Progenitor cell of endocrine pancreas (in vitro differentiated cells): Measurements from ENCODE around the gene KRT1. TPM values are rescaled to one million over a fixed set of nuclear protein-coding genes. Genes with fewer than 3 reads are reported as not detected.

ENCODE experiments used
- DNase-seq: peaks from one replicate; pipeline ENCODE4 v3.0.0; 2021; ENCODE audit warnings: low spot score; ENCODE audit not compliant: unreplicated experiment
- H3K27ac Mint-ChIP-seq: 2 replicates; pipeline ENCODE4 v1.8.0; 2021; ENCODE audit warnings: mild to moderate bottlenecking, moderate library complexity, mixed read lengths
- H3K27me3 Mint-ChIP-seq: 2 replicates; pipeline ENCODE4 v1.8.0; 2021; ENCODE audit warnings: mixed read lengths
- H3K36me3 Mint-ChIP-seq: 2 replicates; pipeline ENCODE4 v1.8.0; 2022; ENCODE audit warnings: mixed read lengths; ENCODE audit not compliant: insufficient read depth
- H3K4me1 Mint-ChIP-seq: 2 replicates; pipeline ENCODE4 v1.8.0; 2021; ENCODE audit warnings: low read depth, mixed read lengths
- H3K4me3 Mint-ChIP-seq: 2 replicates; pipeline ENCODE4 v1.8.0; 2021; ENCODE audit warnings: low read depth, mild to moderate bottlenecking, moderate library complexity, mixed read lengths
- H3K9me3 Mint-ChIP-seq: 2 replicates; pipeline ENCODE4 v1.8.0; 2021; ENCODE audit warnings: low read depth, mixed read lengths
- CTCF ChIP-seq: fragments of 200-600 bp; sonication (generic); IDR thresholded peaks from one replicate; pipeline ENCODE4 v1.5.0; 2021; ENCODE audit warnings: antibody characterized with exemption, mild to moderate bottlenecking; ENCODE audit not compliant: unreplicated experiment
- total RNA-seq: library from RNA; stranded (reverse); gene quantifications from 2 replicates; pipeline ENCODE4 v1.2.1, GENCODE V29; 2021

Gene KRT1
- total RNA-seq, 1 donor from 2014 or later: not detected

- no peak for TF ChIP-seq CTCF
- Mint-ChIP-seq H3K4me3 (no peak overlapping the region), H3K36me3 (no peaks in the 10 kb centered on the region), H3K27me3 (peaks cover 54% of the 10 kb centered on the region), H3K4me1 (no peaks in the 10 kb centered on the region), H3K27ac (no peak overlapping the region), H3K9me3 (no peaks in the 10 kb centered on the region)
- DNase-seq: no peak
Observed at GRCh38 chr12:52662093-52662917, 17.9 kb downstream of the KRT1 start.

DNA sequence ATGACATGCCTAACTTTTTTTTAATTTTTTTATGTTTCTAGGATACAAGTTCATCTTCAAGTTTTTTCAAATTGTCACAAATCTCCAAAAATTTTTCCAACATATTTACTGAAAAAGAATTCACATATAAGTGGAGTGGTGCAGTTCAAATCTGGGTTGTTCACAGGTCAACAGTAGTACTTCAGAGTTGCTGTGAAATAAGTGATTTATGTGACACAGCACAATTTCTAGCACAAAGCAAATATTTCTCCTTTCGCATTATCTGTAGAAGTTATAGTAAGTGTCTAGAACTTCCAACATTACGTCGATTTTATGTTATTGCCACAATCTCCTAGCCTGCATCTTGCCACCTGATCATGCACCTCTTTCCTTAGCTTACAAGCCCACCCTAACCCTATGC is 18.5 kb downstream of the KRT1 start:
- no peak for TF ChIP-seq CTCF
- no peak for DNase-seq
- peaks cover 52% of the 10 kb centered on the region for H3K27me3 Mint-ChIP-seq
- H3K9me3 Mint-ChIP-seq: no peaks in the 10 kb centered on the region
- no peaks in the 10 kb centered on the region for H3K4me1 Mint-ChIP-seq
- H3K4me3 Mint-ChIP-seq: no peak overlapping the region
- H3K27ac Mint-ChIP-seq: no peak overlapping the region
- H3K36me3 Mint-ChIP-seq: no peaks in the 10 kb centered on the region

- no peaks in the 10 kb centered on the region for H3K4me1 Mint-ChIP-seq
- TF ChIP-seq CTCF: no peak
- no peaks in the 10 kb centered on the region for H3K36me3 Mint-ChIP-seq
- no peak overlapping the region for H3K27ac Mint-ChIP-seq
- no peaks in the 10 kb centered on the region for H3K9me3 Mint-ChIP-seq
- H3K27me3 Mint-ChIP-seq: peaks cover 51% of the 10 kb centered on the region
- no peak for DNase-seq
- no peak overlapping the region for H3K4me3 Mint-ChIP-seq
Observed at GRCh38 chr12:52660934-52661499, 19.2 kb downstream of the KRT1 start.

DNA sequence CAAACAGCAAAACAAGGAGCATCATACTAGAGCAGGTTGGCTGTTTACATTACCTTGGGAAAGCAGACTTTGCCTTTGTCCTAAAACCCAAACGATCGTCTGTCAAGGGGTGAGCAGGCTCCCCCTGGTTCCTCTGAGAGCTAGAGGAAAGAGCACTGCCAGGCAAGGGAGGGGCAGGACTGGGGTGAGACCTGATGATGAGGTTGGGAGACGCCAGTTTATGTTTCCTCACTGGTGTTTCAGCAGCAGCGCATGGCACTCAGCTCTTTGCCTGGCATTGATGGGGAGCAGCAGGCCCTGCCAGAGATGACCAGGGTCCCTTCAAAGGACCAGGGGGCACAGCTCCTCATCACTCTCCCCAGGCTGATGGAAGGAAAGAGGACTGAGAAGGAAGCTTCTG is 20.3 kb downstream of the KRT1 start:
- Mint-ChIP-seq H3K36me3 (no peaks in the 10 kb centered on the region), H3K27ac (no peak overlapping the region), H3K4me3 (no peak overlapping the region), H3K9me3 (no peaks in the 10 kb centered on the region), H3K4me1 (peaks cover 2% of the 10 kb centered on the region), H3K27me3 (peaks cover 48% of the 10 kb centered on the region)
- no peak for TF ChIP-seq CTCF
- no peak for DNase-seq

- no peaks in the 10 kb centered on the region for H3K9me3 Mint-ChIP-seq
- TF ChIP-seq CTCF: no peak
- peaks cover 2% of the 10 kb centered on the region for H3K4me1 Mint-ChIP-seq
- no peak for DNase-seq
- no peak overlapping the region for H3K4me3 Mint-ChIP-seq
- no peaks in the 10 kb centered on the region for H3K36me3 Mint-ChIP-seq
- H3K27me3 Mint-ChIP-seq: peaks cover 50% of the 10 kb centered on the region
- no peak overlapping the region for H3K27ac Mint-ChIP-seq
Observed at GRCh38 chr12:52659395-52659794, 20.8 kb downstream of the KRT1 start.
